Omental fat pad (tissue), 4 donors: ENCODE data around the gene TMEM253. TPM values are rescaled to one million over a fixed set of nuclear protein-coding genes. Genes with fewer than 3 reads are reported as not detected.

Experiments used
- ATAC-seq: fragments of 150-250 bp; one replicate; pipeline ENCODE4 v1.9.1; 2016; ENCODE audit warnings: mild to moderate bottlenecking, moderate library complexity; ENCODE audit not compliant: low FRiP score
- DNase-seq: peaks from one replicate; pipeline ENCODE4 v3.0.0-alpha.2; 2019; ENCODE audit warnings: low spot score
- CTCF ChIP-seq, 3 donors: fragments of 450-650 bp; IDR thresholded peaks; one replicate each; pipeline ENCODE4 v1.5.1; 2016 to 2017; ENCODE audit warnings: antibody characterized with exemption in 3 of 3, mild to moderate bottlenecking in 3 of 3, moderate library complexity in 2 of 3
- total RNA-seq, 4 donors: library from RNA; depleted of rRNA; stranded (reverse); fragments of >200 nt; gene quantifications; one replicate each; pipeline ENCODE4 v1.1.0, GENCODE V29; 2016

TMEM253 gene
- total RNA-seq, 4 donors from 2014 or later, result 0.75 to 2.4 TPM; not detected in 2

- no peak for TF ChIP-seq CTCF (IDR thresholded peaks at IDR 0.05)
- no peak for ATAC-seq
- DNase-seq, result no peak
Measured at GRCh38 chr14:21113369-21113768, 12.5 kb downstream of the TMEM253 start.

GRCh38 chr14:21118933-21119332 is 18.1 kb downstream of the TMEM253 start:
- TF ChIP-seq CTCF (IDR thresholded peaks at IDR 0.05), result no peak
- no peak for DNase-seq

GRCh38 chr14:21120686-21121085 is 19.8 kb downstream of the TMEM253 start:
- TF ChIP-seq CTCF (IDR thresholded peaks at IDR 0.05), result no peak
- no peak for DNase-seq

More at GRCh38 chr14:21118933-21119332, 18.1 kb downstream of the TMEM253 start:
- no peak for ATAC-seq

GRCh38 chr14:21121122-21121521 is 20.3 kb downstream of the TMEM253 start:
- DNase-seq, result no peak
- TF ChIP-seq CTCF (IDR thresholded peaks at IDR 0.05), result no peak
- no peak for ATAC-seq

More at GRCh38 chr14:21120686-21121085, 19.8 kb downstream of the TMEM253 start:
- ATAC-seq, result no peak

GRCh38 chr14:21123429-21123828 is 22.6 kb downstream of the TMEM253 start:
- no peak for DNase-seq
- TF ChIP-seq CTCF (IDR thresholded peaks at IDR 0.05), result no peak
- no peak for ATAC-seq

- TF ChIP-seq CTCF (IDR thresholded peaks at IDR 0.05), result no peak
- DNase-seq (no peak), ATAC-seq (no peak)
Measured at GRCh38 chr14:21133901-21134300, 33.0 kb downstream of the TMEM253 start.

GRCh38 chr14:21136024-21136423 is 35.2 kb downstream of the TMEM253 start:
- no peak for TF ChIP-seq CTCF (IDR thresholded peaks at IDR 0.05)
- ATAC-seq (no peak), DNase-seq (no peak)
